GM19455 (cell line): Measurements from ENCODE around the gene ARHGAP26.

Experiments used
- ATAC-seq: cut with Tn5 transposase; IDR thresholded peaks from one replicate; pipeline ENCODE4 v1.9.1; 2021; ENCODE audit not compliant: unreplicated experiment

The ARHGAP26 gene

DNA sequence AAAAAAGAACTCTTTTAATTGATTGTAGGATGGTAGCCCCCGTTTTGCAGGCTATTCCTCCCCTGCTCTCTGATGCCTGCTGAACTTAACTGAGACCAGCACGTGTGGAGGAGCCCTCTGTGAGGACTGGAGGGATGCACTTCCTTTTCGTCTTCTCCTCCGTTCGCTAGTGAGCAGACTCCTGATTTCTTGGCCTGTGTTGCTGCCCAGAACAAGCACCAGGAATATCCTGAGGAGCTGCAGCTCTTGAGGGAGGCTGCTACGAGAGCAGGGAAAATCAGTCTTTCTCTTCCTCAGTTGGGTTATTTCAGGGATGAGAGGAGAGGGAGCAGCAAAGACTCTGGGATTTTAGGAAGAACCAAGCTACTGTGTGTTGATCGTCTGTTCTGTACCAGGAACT is 74.7 kb downstream of the ARHGAP26 start:
- ATAC-seq, result no peak

DNA sequence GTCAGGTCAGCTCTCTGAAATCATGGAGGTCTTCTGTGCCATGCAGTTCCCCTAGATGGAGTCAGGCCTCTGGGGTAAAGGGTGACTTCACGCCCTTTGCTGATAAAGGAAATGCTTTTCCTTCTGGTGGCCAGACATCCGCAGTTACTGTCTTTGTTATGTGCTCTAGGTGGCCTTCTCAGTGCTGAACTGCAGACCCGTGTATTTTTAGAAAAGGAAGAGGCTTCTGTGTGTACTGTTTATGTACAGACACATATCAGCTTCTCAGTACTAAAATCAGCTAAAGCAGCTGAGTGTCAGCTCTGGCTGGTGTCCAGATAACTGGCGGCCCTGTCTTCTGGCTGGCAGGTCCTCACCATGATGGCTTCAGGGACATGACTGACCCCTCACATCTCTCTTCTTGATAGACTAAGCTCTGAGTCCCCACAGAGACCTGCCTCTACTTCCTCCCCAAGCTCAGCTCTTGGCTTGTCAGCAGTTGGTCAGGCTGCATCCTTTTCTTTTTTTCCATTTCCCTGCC is 75.3 kb downstream of the ARHGAP26 start:
- peak; percentile 57 for ATAC-seq

DNA sequence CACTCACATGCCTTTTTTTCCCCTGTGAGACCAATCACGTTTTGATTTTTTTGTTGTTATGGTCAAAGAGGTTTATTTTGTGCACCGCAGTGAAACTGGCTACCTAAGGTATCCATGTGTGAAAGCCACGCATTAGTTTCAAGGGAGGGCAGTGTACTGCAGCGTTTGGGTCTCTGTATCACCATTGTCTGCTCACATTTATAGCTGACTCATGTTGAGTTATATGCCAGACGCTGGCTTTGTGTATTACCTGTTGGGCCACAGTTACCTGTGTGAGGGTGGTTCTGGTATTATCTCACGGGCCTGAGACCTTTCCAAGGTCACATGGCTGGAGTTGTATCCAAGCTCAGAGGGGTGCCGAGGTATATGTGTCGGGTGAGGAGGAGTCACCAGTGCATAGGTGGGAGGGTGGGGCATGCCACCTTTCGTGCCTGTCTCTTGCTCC is 75.8 kb downstream of the ARHGAP26 start:
- peak; percentile 28 for ATAC-seq

DNA sequence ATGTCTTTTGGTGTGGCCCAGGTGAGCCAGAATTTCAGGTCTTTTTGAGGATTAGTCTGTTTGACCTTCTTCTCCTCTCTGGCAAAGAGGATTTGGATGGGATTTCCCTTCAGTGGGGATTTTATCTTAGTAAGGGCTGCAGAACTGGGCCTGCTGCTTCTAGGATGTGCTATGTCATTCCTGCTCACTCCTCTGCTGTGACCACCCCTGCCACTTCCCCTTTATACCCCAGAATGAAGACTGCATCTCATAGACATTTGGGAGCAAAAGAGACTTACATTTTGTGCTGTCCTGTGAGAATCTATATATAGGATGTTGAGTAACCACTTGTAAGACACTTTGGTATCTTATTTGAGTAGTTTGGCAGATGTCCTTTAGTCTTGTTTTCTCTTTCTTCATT is 76.2 kb downstream of the ARHGAP26 start:
- no peak for ATAC-seq

DNA sequence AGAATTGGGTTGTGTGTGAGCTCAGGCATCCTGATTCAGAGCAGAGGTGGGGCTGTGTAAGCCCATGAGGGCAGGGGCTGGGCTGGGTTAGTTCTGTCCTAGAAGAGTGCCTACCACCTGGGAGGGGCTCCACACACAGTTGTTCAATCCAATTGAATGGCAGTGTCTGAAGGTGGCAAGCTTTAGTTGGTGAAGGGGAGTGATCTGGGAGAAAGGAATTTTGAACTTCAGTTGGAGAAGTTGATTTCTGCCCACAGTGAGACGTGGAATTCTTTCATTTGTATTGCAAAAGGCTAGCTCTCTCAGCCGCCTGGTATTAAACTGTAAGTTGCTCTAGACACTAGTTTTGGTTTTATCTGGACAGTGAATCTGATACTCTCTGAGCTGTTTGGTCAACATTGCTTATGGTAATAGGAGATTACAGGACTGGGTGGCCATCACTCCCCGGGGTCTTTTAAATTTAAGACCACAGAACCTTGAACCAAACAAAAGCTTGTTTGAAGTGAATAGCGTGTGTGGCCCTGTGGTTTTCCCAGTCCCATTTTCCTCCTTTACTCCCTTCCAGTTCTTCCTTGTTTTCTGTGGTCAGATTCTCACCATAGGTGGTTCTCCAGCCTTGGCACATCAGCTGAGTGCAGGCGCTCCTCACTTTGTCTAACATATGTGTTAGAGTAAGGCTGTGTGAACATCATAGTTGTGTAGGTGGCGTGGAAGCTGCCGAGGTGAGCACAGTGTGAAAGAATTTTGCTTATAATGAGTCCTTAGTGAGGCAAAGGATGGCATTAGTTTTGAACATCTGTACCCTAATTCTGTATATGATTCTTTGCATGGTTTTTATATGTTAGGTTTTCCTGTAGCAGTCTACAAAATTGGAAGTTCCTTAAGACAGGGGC is 78.0 kb downstream of the ARHGAP26 start:
- ATAC-seq, result no peak

DNA sequence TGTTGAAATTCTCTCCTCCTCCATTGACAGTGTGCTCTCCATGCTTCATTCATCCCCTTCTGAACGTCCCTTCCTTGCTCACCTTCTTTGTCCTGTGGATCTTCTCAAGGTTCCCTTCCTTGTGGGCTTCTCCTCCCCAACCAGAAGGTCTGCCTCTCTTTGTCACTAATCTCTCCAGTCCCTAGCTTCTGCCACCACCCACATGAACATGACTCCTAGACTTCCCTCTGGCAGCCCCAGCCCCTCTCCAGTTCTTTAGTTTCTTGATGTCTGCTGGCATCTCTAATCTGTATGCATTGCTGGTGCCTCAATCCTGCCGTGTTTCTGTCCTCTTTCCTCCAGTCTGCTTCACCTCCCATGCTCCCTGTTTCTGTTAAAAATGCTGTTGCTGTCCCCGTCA is 79.3 kb downstream of the ARHGAP26 start:
- no peak for ATAC-seq

DNA sequence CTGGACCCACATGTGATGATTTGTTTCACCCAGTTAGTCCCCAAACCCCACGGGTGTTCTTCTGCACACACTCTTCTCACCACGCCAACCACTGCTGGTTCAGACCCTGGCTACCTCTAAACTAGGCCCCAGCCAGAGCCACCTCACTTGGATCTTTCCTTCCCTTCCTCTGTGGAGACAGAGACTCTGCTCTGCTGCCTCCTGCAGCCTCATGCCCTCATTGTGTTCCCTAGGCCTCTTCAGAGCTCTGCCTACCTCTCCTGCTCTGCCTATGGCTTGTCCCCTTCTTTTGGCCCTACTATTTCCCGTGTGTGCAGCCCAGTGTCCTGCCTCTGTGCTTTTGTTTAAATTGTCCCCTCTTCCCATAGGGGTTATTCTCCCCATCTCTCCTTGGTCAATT is 79.7 kb downstream of the ARHGAP26 start:
- ATAC-seq, result no peak

DNA sequence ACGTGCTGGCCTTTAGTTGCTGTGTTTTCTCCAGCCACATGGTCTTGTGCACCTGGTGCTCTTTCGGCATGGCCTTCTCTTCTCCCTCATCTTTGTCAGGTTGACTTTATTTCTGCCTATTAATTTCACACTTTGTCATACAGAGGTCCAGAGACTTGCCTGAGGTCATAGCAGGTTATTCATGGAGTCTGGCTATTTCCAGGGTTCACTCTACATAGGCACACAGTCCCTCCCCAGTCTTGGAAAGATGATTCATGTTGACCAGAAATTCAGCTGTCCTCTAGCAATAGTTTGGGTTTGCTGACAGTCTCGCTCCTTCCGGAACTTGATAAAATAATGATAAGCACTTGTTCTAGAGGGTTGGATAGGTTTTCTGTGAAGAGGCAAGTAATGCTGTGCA is 81.6 kb downstream of the ARHGAP26 start:
- ATAC-seq, result no peak

DNA sequence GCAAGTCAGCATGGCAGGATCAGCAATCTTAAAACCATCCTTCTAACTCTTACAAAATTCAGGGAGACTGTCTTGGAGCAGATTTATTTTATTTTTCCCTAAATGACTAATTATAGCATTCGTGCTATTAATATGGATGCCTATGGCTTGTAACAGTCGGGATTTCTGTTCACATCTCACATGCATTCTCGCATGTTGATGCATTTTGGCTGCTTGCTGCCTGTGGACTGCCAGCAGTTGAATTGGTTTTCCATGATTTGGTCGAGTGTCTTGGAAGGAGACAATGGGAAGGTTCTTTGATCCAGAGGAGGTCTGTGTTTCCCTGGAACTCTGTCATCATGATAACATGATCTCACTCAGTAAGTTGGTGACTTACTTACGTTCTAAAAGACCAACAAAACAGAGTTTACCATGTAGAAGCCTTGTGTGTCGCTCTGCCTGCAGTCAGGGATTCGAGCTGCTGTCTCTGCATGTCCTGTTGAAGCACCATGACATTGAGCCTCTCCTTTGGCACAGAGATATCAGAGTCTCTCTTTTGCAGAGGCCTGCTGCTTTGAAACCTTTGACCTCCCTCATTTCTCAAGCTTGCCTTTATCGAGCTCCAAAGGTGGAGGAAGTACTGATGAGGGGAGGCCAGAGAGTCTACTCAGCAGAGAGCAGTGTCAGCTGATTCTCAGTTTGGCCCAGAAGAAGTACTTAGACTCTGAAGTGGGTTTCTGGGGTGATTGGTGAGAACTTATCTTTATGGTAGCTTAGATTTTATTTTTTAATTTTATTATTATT is 82.4 kb downstream of the ARHGAP26 start:
- no peak for ATAC-seq

DNA sequence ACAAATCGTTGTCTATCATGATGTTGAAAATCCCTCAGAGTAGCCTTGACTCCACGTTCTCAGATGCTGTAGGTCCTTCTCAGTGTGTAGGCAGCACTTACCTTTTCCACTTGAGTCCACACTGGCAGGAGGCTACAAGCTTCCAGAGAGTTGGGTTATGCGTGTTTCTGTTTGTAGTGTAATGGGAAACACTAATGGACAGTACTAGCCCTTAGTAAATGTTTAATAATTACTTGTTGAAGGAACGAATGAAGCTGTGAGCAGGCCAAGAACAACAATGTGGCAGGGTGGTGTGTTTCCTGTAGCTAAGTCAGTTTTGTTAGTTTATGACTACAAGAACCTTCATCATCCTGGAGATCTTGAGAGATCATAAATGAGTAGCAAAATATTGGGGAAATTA is 83.5 kb downstream of the ARHGAP26 start:
- no peak for ATAC-seq

DNA sequence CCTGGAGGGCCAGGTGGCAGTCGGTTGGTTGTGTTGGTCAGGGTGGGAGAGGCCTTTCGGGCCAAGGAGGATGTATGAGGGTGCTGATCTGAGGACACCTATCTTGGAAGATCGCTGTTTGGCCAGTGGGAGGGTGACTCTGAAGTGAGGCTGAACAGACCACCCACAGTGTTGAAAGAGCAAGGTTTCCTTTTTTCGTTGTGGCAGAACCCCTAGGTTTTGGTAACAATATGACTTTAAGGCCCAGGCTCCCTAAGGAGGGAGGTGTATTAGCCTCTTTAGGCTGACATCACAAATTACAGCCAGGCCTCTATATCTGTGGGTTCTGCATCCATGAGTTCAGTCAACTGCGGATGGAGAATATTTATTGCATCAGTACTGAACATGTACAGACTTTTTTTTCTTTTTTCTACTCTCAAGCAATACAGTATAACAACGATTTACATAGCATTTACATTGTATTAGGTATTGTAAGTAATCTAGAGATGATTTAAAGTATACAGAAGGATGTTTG is 86.1 kb downstream of the ARHGAP26 start:
- ATAC-seq, result no peak

DNA sequence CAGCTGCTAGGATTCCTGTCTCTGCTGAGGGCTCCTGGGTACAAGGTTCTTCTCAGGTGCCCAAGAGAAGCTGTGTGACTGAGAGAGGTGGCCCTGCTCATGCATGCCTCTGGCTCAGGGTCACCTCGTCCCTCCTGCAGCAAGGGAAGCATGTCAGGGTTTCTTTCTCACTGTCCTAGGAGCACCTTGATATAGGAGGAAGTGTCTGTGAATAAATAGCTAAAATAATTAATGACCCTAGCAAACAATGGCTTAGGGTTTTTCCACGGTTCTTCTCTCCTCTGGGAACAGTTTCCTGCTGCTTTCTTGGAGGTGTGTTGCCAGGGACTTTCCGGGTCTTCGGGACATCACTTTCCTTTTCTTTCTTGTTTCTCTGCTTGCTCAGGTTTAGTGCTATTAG is 87.2 kb downstream of the ARHGAP26 start:
- no peak for ATAC-seq

DNA sequence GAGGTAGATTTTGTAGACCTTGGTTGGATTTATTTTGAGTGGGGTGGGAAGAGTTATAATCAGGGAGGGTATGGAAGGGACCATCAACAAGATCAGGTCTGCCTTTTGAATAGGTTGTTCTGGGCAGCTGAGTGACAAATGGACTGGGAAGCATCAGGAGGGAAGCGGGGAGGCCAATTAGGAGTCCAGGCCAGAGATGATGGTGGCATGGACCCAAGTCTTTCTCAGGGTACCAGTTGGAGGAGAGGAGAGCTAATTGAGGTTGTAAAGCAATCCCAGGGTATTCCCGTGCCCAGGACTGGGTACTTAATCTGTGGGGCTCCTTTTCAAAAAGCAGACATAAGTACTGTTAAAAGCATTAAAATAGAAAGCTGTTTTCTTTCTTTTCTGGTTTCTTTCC is 88.9 kb downstream of the ARHGAP26 start:
- no peak for ATAC-seq

DNA sequence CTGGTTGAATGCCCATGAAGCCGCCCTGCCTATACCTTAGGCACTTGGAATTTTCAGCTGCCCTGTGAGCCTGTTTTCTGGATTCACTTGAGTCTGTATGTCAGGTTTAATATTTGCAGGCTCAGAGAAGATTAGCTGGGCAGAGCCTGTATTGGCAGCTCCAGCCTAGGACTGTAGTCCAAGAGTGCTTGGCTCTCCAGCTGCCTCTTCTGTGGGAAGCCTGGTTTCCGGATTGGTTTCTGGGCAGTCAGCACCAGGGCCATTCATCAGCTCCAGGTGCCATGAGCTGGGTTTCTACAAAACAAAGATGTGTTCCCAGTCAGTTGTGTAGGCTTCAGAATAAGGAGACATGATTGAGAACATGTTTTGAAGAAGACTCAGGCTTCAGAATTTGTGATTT is 90.1 kb downstream of the ARHGAP26 start:
- no peak for ATAC-seq

DNA sequence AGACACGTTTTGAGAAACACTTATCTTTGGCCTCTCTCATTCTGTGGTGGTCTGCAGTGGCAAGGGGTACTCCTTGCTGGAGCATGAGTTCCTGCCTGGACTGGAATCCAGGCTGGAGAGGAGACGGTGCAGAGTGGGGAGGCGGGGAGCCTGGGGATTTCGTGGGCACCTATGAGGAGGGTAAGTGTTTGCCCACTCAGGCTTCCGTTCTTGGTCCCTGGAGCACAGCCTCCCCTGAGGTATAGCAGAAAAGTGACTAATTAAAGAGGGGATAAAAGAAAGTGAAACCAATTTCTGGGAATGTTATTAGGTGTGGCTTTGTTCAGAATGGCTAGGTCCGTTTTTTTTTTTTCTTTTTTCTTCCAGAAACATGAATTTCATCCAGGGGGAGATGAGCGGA is 90.8 kb downstream of the ARHGAP26 start:
- no peak for ATAC-seq

DNA sequence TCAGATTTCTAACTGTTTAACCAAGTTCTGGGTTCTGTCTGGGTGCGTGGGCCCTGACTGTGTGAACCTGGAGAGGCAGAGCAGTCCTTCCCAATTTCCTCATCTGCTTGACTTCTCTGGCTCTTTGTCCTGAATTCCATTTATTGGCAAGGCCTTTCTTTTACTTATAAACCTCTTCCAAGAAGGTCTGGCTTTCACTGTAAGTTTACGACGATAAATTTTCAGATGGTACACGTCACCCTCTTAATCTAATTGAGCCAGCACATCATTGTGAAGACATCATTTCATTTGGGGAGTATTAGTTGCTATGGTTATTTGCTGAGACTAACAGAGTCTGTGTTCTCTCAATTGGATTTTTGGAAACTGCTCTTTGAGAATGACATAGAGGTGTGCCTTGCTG is 92.4 kb downstream of the ARHGAP26 start:
- no peak for ATAC-seq

DNA sequence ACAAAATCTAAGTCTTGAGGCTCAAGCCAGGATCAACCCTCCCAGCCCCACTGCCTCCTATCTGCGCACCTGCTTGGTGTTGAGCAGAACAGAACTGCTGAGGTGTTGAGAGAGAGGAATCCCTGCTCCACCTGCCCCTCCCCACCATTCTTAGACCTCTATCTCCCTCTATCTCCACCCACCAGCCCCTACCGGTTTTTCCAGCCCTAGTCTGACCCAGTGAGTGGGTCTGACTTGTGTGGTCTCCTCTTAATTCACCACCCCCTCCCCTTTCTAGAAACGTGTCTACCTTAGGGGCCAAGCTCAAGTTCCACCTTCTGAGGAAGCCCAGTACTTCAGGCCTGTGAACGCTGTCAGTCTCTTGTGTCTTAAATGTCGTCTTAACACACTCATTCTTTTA is 93.7 kb downstream of the ARHGAP26 start:
- ATAC-seq, result no peak

DNA sequence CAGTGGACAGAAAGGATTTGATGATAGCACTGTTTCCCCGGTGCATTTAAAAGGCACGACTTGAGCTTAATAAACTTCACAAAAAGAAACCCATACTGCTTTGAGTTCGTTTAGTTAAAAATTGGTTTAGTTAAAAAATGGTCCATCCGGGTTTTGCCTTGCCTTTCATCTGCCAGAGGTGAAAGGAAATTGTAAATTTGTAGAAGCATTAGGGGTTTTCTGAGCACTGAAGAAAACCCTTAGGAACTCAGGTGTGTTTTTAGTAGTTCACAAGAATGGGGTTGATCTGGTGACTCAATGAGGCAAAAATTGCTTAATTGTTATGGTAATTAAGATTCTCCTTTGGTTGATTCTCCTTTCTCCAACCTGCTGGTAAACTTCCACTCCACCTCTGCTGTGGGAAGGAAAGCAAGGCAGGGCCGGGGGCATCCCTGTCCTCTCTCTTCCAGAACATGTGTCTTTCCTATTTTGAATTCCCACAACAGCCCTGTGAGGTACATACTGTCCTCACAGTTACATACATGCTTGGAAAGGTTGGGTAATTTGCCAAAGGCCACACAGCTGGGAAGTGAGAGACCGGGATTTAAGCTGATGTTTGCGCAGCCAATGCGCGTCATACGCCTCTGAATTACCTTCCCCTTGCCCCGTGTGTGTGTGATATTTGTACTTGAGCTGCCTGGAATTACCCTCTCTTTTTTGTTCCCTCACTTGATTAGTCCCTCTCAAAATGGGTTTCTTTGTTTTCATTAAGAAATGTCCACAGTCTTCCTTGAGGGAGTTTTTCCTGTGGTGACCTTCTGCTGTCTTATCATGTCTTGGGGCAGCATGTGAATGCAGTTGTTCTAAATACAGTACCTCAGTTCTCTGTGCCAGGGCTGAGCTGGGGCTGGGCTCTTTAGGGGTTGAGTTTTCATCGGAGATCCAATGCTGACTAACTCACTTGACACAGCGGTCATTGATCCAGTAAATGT is 94.4 kb downstream of the ARHGAP26 start:
- no peak for ATAC-seq

DNA sequence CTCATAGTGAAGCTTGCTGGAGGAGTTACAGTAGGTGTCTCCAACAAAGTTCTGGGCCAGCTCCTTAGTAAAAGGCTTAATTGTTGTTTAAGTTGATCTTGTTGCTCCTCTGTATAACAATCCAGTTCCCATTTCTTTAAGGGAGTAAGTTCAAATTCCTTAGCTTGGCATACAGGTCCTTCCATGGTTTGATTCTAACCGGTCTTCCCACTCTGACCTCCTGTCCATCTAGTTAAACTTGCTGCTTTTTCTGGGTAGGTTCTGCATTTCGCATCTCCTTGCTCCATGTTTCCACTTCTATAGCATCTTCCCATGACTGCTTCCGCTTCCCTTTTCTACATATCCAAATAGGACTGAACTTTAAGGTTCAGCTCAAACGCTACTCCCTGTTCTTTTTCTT is 95.5 kb downstream of the ARHGAP26 start:
- ATAC-seq, result no peak

DNA sequence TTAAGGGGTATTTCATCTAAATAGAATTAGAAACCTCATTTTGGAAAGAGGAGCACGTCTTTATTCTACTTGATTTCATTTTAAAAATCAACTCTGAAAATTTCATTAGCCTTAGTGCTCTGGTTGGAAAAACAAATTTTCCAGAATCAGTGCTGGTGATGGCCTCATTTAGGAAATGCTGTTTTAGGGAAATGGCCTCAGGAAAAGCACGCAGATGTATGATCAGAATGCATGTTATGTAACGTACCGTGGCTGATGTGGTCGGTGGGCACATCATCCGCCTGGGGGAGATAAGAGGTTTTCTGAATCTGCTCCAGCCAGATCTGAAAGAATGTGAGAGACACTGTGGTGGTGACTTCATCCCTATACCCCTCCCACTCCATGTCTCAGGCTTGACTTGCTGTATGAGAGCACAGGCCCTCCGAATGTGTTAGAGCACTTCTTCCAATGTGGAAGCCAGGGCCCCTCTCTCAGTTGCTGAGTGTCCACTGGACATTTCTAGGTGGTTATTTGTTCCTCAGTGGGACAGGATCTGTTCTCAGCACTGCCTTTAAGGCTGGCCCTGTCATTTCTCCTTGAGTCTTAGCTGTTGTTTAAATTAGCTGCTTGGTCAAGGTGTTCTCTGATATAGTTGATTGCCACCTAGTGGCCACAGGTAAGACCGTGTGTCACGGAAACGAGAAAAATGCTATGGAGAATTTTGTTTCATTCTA is 96.5 kb downstream of the ARHGAP26 start:
- ATAC-seq, result peak; percentile 78
